GM12892 (cell line): ENCODE data around the gene ANGPTL4.

ENCODE experiments used
- DNase-seq: peaks from one replicate; pipeline ENCODE4 v3.0.0; 2011; ENCODE audit not compliant: insufficient read length
- FAIRE-seq: peaks from 2 replicates; lab custom pipeline; 2011; peaks lifted over from hg19 to GRCh38; lab: Jason Lieb, UNC
- POLR2A ChIP-seq: IDR thresholded peaks from 2 replicates; pipeline ENCODE4 v1.6.1; 2011; ENCODE audit warnings: low read depth, low read length, control low read depth
- POLR2AphosphoS5 ChIP-seq: IDR thresholded peaks from 2 replicates; pipeline ENCODE4 v1.6.1; 2011; ENCODE audit warnings: low read depth, low read length, control low read depth
- TAF1 ChIP-seq: IDR thresholded peaks from 2 replicates; pipeline ENCODE4 v1.6.1; 2011; ENCODE audit warnings: low read depth, mild to moderate bottlenecking, control low read depth, low read length, borderline replicate concordance

The ANGPTL4 gene

DNA sequence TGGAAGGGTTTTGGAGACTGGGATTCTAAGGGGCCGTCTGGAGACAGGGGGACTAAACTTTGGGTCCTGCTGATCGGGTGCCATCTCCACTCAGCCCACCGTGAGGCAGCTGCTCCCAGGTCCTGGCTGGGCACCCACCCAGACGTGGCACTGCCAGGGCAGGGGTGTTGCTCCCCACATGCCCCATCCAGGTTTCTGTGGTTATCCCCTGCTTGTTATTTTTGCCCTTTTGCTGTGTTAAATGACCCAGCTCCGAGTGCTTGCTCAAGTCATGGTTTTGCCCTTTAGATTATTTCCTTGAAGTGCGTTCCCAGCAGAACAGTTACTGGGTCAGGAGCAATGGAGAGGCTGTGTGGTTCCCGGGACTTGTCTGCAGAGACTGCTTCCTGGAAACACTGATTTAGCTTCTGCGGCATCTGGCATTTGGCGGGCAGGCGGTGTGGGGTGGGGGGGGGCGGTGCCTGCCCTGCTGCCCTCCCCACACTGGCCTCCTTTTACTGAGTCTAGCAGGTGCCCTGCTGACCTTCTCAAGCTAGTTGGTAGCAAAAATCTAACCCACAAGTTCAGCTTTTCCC, 28.1 kb downstream of the ANGPTL4 start:
- TF ChIP-seq POLR2AphosphoS5, result no peak
- TF ChIP-seq TAF1, result no peak
- no peak for TF ChIP-seq POLR2A
- no peak for FAIRE-seq
- DNase-seq, result no peak

DNA sequence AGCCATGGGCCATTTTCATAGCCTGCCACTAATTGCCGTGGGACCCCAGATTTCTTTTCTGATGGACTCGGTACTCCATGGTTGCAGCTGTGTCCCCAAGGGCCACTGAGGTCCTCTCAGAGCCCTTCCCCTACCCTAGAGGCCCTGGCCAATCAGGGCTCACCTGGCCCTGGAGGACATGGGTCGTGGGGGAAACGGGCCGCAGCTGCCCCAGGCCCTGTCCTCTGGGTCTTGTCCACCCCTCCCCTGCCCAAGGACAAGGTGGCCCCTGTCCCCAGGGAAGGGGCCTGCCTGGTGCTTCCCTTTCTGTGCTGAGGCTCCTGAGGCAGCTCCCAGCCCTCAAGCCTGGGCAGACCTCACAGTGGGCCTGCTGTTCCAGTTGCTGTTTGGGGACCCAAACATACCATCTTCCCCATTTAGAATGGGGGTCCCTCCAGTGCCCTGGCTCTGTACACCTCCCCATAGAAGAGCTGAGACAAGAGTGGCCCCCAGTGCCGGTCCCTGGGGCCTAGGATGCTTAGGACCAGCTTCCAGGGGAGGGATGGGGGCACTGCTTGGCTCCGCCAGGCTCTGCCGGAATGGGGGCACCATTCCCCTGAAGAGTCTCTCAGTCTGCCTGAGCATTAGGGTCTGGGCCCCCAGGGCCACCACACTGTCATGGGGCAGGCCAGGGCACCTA, 29.4 kb downstream of the ANGPTL4 start:
- TF ChIP-seq TAF1, result no peak
- TF ChIP-seq POLR2AphosphoS5, result no peak
- no peak for TF ChIP-seq POLR2A
- no peak for FAIRE-seq
- DNase-seq, result no peak

DNA sequence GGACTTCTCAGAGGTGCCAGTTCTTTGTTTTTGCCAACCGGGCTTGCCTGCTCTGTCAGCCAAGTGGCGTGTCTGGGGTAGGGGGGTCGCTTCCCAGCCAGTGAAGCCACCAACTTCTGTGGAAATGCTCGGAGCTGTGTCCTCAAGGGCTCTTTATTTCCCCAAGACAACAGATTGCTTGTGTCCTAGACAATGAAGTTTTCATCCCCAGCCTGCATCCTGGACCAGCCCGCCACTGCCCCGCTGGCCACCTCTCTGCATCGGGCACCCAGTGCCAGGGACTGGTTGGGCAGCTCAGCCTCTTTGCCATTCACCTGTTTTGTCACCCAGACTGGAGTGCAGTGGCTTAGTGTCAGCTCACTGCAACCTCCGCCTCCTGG, 29.9 kb downstream of the ANGPTL4 start:
- DNase-seq, result no peak
- no peak for FAIRE-seq
- no peak for TF ChIP-seq POLR2AphosphoS5
- TF ChIP-seq TAF1, result no peak
- TF ChIP-seq POLR2A, result no peak

DNA sequence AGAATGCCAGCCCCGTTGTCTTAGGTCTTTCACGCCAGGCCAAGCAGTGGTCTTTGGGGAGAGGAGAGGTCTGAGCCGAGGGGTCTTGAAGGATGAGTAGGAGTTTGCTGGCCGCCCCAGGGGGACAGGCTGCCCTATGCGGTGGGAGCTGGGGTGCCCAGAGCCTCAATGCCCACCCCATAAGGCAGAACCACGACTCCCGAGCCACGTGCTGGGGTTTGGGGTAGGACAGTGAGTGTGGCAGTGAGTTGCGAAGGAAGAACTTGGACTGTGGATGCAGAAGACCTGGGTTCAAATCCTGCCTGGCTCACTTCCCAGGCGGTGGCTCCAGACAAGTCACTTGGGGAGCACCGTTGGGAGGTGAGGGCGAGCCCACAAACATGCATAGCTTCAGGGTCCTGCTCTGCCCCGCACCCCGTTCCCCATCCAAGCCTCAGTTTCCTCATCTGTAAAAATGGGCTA, 31.7 kb downstream of the ANGPTL4 start:
- DNase-seq (no peak), FAIRE-seq (no peak)
- TF ChIP-seq TAF1, result no peak
- TF ChIP-seq POLR2A, result no peak
- no peak for TF ChIP-seq POLR2AphosphoS5

DNA sequence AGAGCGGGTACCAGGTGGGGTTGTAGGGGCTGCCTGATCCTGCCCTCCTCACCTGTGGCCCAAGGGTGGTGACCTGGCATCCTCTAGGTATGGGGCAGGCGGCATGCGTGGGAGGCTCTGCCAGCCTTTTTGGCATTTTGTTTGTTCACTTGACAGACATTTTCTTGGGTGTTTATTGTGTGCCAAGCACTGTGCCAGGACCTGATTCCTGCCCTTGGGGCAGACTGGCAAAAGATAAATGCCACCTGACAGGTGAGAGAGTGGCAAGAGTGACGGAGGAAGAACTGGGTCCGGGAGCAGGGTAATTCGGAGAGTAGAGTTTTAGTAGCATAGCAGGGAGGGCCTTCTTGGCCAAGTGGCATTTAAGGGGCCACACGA, 32.2 kb downstream of the ANGPTL4 start:
- TF ChIP-seq TAF1, result no peak
- TF ChIP-seq POLR2A, result no peak
- no peak for TF ChIP-seq POLR2AphosphoS5
- no peak for DNase-seq
- FAIRE-seq, result peak; percentile 67

DNA sequence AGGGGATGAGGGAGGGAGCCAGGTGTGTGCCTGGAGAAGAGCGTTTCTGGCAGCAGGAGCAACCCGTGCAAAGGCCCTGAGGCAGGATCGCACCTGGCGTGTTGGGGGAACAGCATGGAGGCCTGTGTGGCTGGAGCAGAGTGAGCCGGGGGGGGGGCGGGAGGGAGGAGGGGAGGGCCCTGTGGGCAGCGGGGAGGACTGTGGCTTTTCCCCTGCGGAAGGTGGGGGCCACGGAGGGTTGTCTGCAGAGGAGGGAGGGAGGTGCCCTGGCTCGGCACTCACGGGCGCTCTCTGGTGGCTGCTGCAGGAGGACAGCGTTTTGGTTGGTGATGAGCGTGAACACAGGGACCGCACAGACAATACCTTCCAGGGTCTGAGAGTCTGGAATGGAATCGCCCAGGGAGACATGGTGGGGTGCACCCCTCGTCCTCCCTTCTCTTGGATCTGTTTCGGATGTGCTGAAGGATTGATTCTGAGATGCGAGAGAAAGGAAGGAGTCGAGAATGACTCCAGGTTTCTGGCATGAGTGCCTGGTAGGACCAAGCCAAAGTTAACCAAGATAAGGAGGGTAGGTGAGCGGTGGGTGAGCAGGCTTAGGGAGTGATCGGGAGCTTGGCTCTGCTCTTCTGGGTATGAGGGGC, 32.7 kb downstream of the ANGPTL4 start:
- FAIRE-seq (peak; percentile 85), DNase-seq (peak; percentile 75)
- TF ChIP-seq POLR2AphosphoS5, result no peak
- TF ChIP-seq TAF1, result no peak
- TF ChIP-seq POLR2A, result no peak

DNA sequence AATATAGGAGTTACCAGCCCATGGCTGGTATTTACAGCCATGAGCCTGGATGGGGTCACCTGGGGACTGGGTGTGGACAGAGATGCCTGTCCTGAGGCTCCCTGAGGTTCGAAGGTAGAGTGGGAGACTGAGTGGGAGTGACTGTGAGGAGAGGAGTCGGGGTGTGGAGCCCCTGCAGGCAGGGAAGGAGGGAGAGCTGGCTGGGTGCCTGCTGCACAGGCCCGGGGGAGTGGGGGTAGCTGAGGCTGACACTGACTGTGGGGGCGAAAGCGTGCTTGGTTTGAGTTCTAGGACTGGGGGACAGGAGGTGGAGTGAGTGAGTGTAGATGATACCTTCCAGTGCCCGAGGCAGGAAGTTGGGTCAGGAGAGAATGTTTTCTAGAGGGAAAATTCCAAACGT, 33.3 kb downstream of the ANGPTL4 start:
- TF ChIP-seq POLR2A, result no peak
- FAIRE-seq, result no peak
- DNase-seq, result no peak

DNA sequence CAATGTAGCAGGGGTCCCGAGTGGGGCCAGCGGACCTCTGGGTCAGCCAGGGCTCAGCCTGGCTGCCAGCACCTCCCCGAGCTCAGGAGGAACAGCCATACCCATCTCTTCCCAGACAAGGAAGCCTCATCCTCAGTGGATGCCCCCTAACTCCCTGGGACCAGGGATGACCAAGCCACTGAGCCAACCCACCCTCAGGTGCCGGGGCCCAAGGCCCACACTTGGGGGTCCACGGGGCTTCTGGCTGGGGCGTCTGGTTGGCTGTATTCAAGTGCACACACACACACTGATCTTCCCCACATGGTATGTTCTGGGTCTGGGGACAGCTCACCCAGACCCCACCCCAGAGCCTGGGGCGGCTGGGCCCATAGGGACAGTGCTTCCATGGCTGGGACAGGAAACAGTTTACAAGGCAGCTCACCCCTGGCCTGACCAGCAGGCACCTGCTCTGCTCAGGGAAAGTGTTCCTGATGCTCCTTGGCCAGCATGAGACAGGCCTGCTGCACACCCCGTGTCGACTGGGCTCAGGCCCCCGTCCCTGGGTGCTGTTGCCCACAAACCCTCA, 33.9 kb downstream of the ANGPTL4 start:
- TF ChIP-seq POLR2AphosphoS5 (no peak), TAF1 (no peak), POLR2A (no peak)
- no peak for DNase-seq
- FAIRE-seq, result no peak

DNA sequence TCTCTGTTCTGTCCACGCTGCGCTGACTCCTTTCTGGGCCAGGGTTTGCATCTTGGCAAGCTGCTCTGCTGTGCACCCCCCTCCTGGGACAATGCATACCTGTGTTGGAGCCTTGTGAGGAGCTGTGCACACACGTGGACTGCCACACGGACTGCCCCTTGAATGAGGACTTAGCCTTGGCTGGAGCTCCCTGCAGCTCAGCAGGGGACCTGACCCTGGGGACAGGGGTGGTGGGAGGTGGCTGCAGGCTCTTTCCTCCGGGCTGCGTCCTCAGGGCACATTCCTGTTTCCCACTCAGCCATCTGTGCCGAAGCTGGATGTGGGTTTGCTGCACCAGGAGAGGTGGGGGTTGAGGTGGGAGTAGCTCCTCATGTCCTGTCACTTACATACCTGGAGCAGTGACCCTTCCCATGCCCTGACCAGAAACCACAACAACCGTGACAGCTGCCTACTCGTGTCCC, 34.4 kb downstream of the ANGPTL4 start:
- FAIRE-seq (no peak), DNase-seq (no peak)
- TF ChIP-seq POLR2AphosphoS5 (no peak), POLR2A (no peak), TAF1 (no peak)

DNA sequence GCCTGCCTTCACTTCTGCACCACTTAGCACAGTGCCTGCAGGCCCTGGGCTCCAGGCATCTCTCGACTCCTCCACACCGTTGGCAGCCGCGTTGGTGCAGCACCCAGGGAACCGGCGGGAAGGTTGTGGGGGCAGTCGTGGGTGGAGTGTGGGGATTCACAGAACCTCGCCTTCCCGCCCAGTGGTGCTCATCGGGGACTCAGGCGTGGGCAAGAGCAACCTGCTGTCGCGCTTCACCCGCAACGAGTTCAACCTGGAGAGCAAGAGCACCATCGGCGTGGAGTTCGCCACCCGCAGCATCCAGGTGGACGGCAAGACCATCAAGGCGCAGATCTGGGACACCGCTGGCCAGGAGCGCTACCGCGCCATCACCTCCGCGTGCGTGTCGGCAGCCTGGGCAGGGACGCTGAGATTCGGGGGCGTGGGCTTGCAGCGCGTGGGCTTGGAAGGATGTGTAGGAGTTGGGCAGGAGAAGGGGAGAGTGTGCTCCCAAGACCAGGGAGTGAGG, 35.8 kb downstream of the ANGPTL4 start:
- DNase-seq (no peak), FAIRE-seq (no peak)
- TF ChIP-seq POLR2AphosphoS5 (no peak), TAF1 (no peak), POLR2A (no peak)

DNA sequence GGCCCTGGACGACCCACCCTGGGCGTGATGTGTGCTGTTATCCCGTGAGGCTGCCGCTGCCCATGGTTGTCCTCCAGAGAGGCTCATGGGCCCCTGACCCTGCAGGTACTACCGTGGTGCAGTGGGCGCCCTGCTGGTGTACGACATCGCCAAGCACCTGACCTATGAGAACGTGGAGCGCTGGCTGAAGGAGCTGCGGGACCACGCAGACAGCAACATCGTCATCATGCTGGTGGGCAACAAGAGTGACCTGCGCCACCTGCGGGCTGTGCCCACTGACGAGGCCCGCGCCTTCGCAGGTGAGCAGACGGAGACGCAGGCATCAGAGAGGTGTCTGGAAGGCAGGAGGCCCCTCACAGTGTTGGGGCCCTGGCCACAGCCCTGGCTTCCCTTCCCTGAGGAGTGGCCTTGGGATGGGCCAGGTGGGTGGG, 38.0 kb downstream of the ANGPTL4 start:
- FAIRE-seq (no peak), DNase-seq (no peak)
- TF ChIP-seq POLR2AphosphoS5 (no peak), TAF1 (no peak), POLR2A (no peak)
